ENCODE data around the gene AAR2.

Gene AAR2

GRCh38 chr20:36218380-36219064, 17.8 kb upstream of the AAR2 start:
- Histone ChIP-seq H3K27me3 (ENCODE audit: insufficient read depth, poor library complexity, severe bottlenecking) (no peaks in the 10 kb centered on the region), H3K27ac (replicated peaks) (no peak overlapping the region), H3K4me3 (replicated peaks; ENCODE audit: insufficient read depth, low read length) (no peak overlapping the region)
- TF ChIP-seq SPI1 (IDR thresholded peaks at IDR 0.05; ENCODE audit: borderline replicate concordance, low read depth) (peak; percentile 56), POLR2AphosphoS5 (IDR thresholded peaks at IDR 0.05; ENCODE audit: low read depth) (no peak), GABPA (IDR thresholded peaks at IDR 0.05; ENCODE audit: low read depth) (no peak), REST (IDR thresholded peaks at IDR 0.05; ENCODE audit: insufficient replicate concordance, low read depth) (no peak), CTCF (IDR thresholded peaks at IDR 0.05; ENCODE audit: insufficient read depth, low read length) (no peak)
- DNase-seq (ENCODE audit: low read depth in 1 of 2, low spot score in 1 of 2) = no peak

GRCh38 chr20:36219671-36220220, 16.5 kb upstream of the AAR2 start:
- Histone ChIP-seq H3K27ac (replicated peaks) (no peak overlapping the region), H3K4me3 (replicated peaks; ENCODE audit: insufficient read depth, low read length) (no peak overlapping the region), H3K27me3 (ENCODE audit: insufficient read depth, poor library complexity, severe bottlenecking) (no peaks in the 10 kb centered on the region)
- TF ChIP-seq REST (IDR thresholded peaks at IDR 0.05; ENCODE audit: insufficient replicate concordance, low read depth) (no peak), GABPA (IDR thresholded peaks at IDR 0.05; ENCODE audit: low read depth) (no peak), CTCF (IDR thresholded peaks at IDR 0.05; ENCODE audit: insufficient read depth, low read length) (no peak), POLR2AphosphoS5 (IDR thresholded peaks at IDR 0.05; ENCODE audit: low read depth) (no peak)
- DNase-seq (ENCODE audit: low read depth in 1 of 2, low spot score in 1 of 2) = no peak

GRCh38 chr20:36225666-36226065, 10.6 kb upstream of the AAR2 start:
- H3K27me3 ChIP-seq (ENCODE audit: insufficient read depth, poor library complexity, severe bottlenecking) = no peaks in the 10 kb centered on the region
- DNase-seq (ENCODE audit: low read depth in 1 of 2, low spot score in 1 of 2) = no peak
- no peak for TF ChIP-seq POLR2AphosphoS5 (IDR thresholded peaks at IDR 0.05; ENCODE audit: low read depth)
- TF ChIP-seq REST (IDR thresholded peaks at IDR 0.05; ENCODE audit: insufficient replicate concordance, low read depth) = no peak
- no peak for TF ChIP-seq GABPA (IDR thresholded peaks at IDR 0.05; ENCODE audit: low read depth)
- TF ChIP-seq SPI1 (IDR thresholded peaks at IDR 0.05; ENCODE audit: borderline replicate concordance, low read depth) = no peak
- no peak for TF ChIP-seq CTCF (IDR thresholded peaks at IDR 0.05; ENCODE audit: insufficient read depth, low read length)
- H3K27ac ChIP-seq (replicated peaks) = no peak overlapping the region
- H3K4me3 ChIP-seq (replicated peaks; ENCODE audit: insufficient read depth, low read length) = no peak overlapping the region
